ENCODE measurements around the gene EFNB2.

Gene EFNB2

GRCh38 chr13:106443607-106444322 is 91.7 kb downstream of the EFNB2 start:
- no peak for DNase-seq

GRCh38 chr13:106440866-106441265 is 94.6 kb downstream of the EFNB2 start:
- DNase-seq: no peak

All from fibroblast of skin of abdomen (primary cell).